ENCODE data around the gene ESRRA. TPM values are rescaled to one million over a fixed set of nuclear protein-coding genes. Genes with fewer than 3 reads are reported as not detected.

The ESRRA gene
- total and polyA plus RNA-seq, 2 of the 13 experiments (the other 11 are each of a cell fraction or from before 2014, with no cell fraction given): 18.1 to 36.3 TPM

- H3K27me3 ChIP-seq (ENCODE audit: control insufficient read depth in 1 of 2, insufficient read depth in 2 of 2, low read length in 2 of 2): peaks cover 3 to 11% of the 10 kb centered on the region in 2 experiments; a peak in 3 of 5 replicates
- CTCF ChIA-PET (ENCODE audit: low intra/inter-chr PET ratio, low total read pairs): no interaction called here
- ATAC-seq (no peak), DNase-seq (ENCODE audit: low spot score) (no peak), FAIRE-seq (no peak)
- no peaks in the 10 kb centered on the region for H3K9me3 ChIP-seq (ENCODE audit: low read length)
- H2AFZ ChIP-seq (ENCODE audit: low read length): no peak overlapping the region
- no peak overlapping the region for H3K9ac ChIP-seq (ENCODE audit: insufficient read depth, low read depth, low read length)
- in situ Hi-C loops (cut with HindIII; ENCODE audit: extremely low pct_ligation_motif_present, low pct_unique_long_range_greater_than_20kb): no loop called here
- intact Hi-C loops (cut with micrococcal nuclease; ENCODE audit: unreplicated experiment): no loop called here
- H3K4me3 ChIP-seq (replicated peaks in 1 of 3; ENCODE audit: insufficient read depth in 1 of 3, low read depth in 2 of 3, low read length in 3 of 3): no peak overlapping the region
- no peak overlapping the region for H3K27ac ChIP-seq (ENCODE audit: extremely low read length, insufficient read depth, low read length)
- no TSS peak for BruUV-seq (replicated peaks)
- H3K4me2 ChIP-seq (ENCODE audit: low read depth, low read length): no peak overlapping the region
- H3K4me1 ChIP-seq (ENCODE audit: insufficient read depth, low read length): peaks cover 22% of the 10 kb centered on the region
- no peaks in the 10 kb centered on the region for H3K79me2 ChIP-seq (ENCODE audit: insufficient read depth, low read length)
- no peak for TF ChIP-seq ZMYM4 (CRISPR knock-in tag; IDR thresholded peaks at IDR 0.05)
- 54% methylated on average over 8 of the region's 8 CpGs for WGBS (ENCODE audit: low lambda C conversion rate)
- no peaks in the 10 kb centered on the region for H4K20me1 ChIP-seq (ENCODE audit: insufficient read depth, low read length)
- POLR2A ChIA-PET: no interaction called here
- H3K36me3 ChIP-seq (replicated peaks in 1 of 2; ENCODE audit: control insufficient read depth in 1 of 2, insufficient read depth in 2 of 2, low read length in 2 of 2): no peaks in the 10 kb centered on the region
These were observed 28.2 kb downstream of the ESRRA start for GRCh38 chr11:64333556-64333955.

GRCh38 chr11:64334764-64335735 lies 29.7 kb downstream of the ESRRA start:
- 11% methylated on average over 12 of the region's 13 CpGs for WGBS (ENCODE audit: low lambda C conversion rate)
- intact Hi-C loops (cut with micrococcal nuclease; ENCODE audit: unreplicated experiment): no loop called here
- TF ChIP-seq TOPORS (CRISPR knock-in tag; IDR thresholded peaks at IDR 0.05) (no peak), ZFAT (CRISPR knock-in tag; conservative IDR thresholded peaks at IDR 0.05) (no peak), KMT2B (CRISPR knock-in tag; IDR thresholded peaks at IDR 0.05) (no peak), ZMYM2 (CRISPR knock-in tag; IDR thresholded peaks at IDR 0.05) (no peak), POGK (CRISPR knock-in tag; conservative IDR thresholded peaks at IDR 0.05) (no peak), TFAP4 (IDR thresholded peaks at IDR 0.05; ENCODE audit: borderline replicate concordance, low read depth) (peak; percentile 60; the same call in 1 of the 2 replicates), SAP130 (CRISPR knock-in tag; IDR thresholded peaks at IDR 0.05; ENCODE audit: low read depth) (peak; percentile 65), REST (IDR thresholded peaks at IDR 0.05; ENCODE audit: borderline replicate concordance in 1 of 2, low read depth in 1 of 2, low read length in 2 of 2) (no peak), MED1 (CRISPR knock-in tag; IDR thresholded peaks at IDR 0.05) (no peak)

More at GRCh38 chr11:64334764-64335735, 29.7 kb downstream of the ESRRA start:
- DNase-seq (ENCODE audit: low spot score) (peak; percentile 85), FAIRE-seq (no peak), ATAC-seq (peak; percentile 74)
- Histone ChIP-seq H3K4me3 (replicated peaks in 1 of 3; ENCODE audit: insufficient read depth in 1 of 3, low read depth in 2 of 3, low read length in 3 of 3) (no peak overlapping the region), H3K4me2 (ENCODE audit: low read depth, low read length) (no peak overlapping the region), H3K79me2 (ENCODE audit: insufficient read depth, low read length) (no peaks in the 10 kb centered on the region), H3K9me3 (ENCODE audit: low read length) (no peaks in the 10 kb centered on the region), H3K27me3 (ENCODE audit: control insufficient read depth in 1 of 2, insufficient read depth in 2 of 2, low read length in 2 of 2) (peaks cover 3 to 21% of the 10 kb centered on the region in 2 experiments; a peak in 4 of 5 replicates), H3K36me3 (replicated peaks in 1 of 2; ENCODE audit: control insufficient read depth in 1 of 2, insufficient read depth in 2 of 2, low read length in 2 of 2) (no peaks in the 10 kb centered on the region), H3K4me1 (ENCODE audit: insufficient read depth, low read length) (peaks cover 22% of the 10 kb centered on the region), H4K20me1 (ENCODE audit: insufficient read depth, low read length) (no peaks in the 10 kb centered on the region), H3K27ac (ENCODE audit: extremely low read length, insufficient read depth, low read length) (no peak overlapping the region), H3K9ac (ENCODE audit: insufficient read depth, low read depth, low read length) (no peak overlapping the region), H2AFZ (ENCODE audit: low read length) (no peak overlapping the region)
- ChIA-PET CTCF (ENCODE audit: low intra/inter-chr PET ratio, low total read pairs) (no interaction called here), POLR2A (interaction anchor here (0.7 to 1.2 kb wide), 2 partner anchors 18 to 25 kb away, joined by 3 to 7 read pairs; partner anchors contain the start of genes PRDX5 and TRMT112)
- BruUV-seq (replicated peaks): no TSS peak
- in situ Hi-C loops (cut with HindIII; ENCODE audit: extremely low pct_ligation_motif_present, low pct_unique_long_range_greater_than_20kb): no loop called here
